NB4 (cell line): Measurements from ENCODE around the gene TFAP2A.

Experiments
- CTCF ChIP-seq: IDR thresholded peaks from one replicate; pipeline ENCODE4 v1.5.1; 2012; ENCODE audit warnings: low read depth, low read length
- POLR2A ChIP-seq: IDR thresholded peaks from 2 replicates; pipeline ENCODE4 v1.6.1; 2011; ENCODE audit warnings: mild to moderate bottlenecking; ENCODE audit not compliant: insufficient read length; ENCODE audit errors: extremely low read depth

GRCh38 chr6:10385524-10386132, 29.2 kb downstream of the TFAP2A start:
- TF ChIP-seq CTCF, result no peak
- TF ChIP-seq POLR2A, result no peak
